Endothelial cell of umbilical vein (primary cell): ENCODE data around the gene RAB35. TPM values are rescaled to one million over a fixed set of nuclear protein-coding genes. Genes with fewer than 3 reads are reported as not detected.

ENCODE experiments used
- BruUV-seq: library from RNA; stranded (reverse); fragments of 400-500 nt; replicated peaks from 2 replicates; lab custom pipeline; 2021; lab: Mats Ljungman, UMichigan
- CTCF ChIA-PET: fragments of 300-600, 350-600 bp; sonication (Branson Sonifier 250); formaldehyde crosslinking; loops from one replicate; lab custom pipeline; 2021; ENCODE audit warnings: antibody characterized with exemption, inconsistent platforms; lab: Charles Lee
- POLR2A ChIA-PET: fragments of 300-600, 350-600 bp; sonication (Branson Sonifier 250); formaldehyde crosslinking; loops from one replicate; lab custom pipeline; 2021; ENCODE audit warnings: antibody characterized with exemption, inconsistent platforms; lab: Charles Lee
- DNase-seq: peaks from one replicate; pipeline ENCODE4 v3.0.0-alpha.2; 2011; ENCODE audit warnings: low read depth, low spot score
- FAIRE-seq: peaks from 2 replicates; lab custom pipeline; 2011; peaks lifted over from hg19 to GRCh38; lab: Jason Lieb, UNC
- H2AFZ ChIP-seq: 2 replicates; pipeline ENCODE4 v1.6.0; 2012; ENCODE audit warnings: low read depth, low read length, control low read depth, inconsistent platforms
- H3K27ac ChIP-seq: 2 replicates; pipeline ENCODE4 v1.5.1; 2011; ENCODE audit warnings: low read depth, mild to moderate bottlenecking, control low read depth, low read length, moderate library complexity; ENCODE audit not compliant: insufficient read depth
- H3K27me3 ChIP-seq, 2 experiments: 2 replicates each; pipeline versions ENCODE4 v1.6.0 to v1.6.1; 2011; ENCODE audit warnings: low read length in 2 of 2, mixed read lengths in 1 of 2; ENCODE audit not compliant: control insufficient read depth in 2 of 2, insufficient read depth in 2 of 2
- H3K36me3 ChIP-seq, 2 experiments: 2 replicates in 1 of 2; 3 replicates in 1 of 2; pipeline ENCODE4 v1.5.1; 2011; ENCODE audit warnings: low read length in 2 of 2, mild to moderate bottlenecking in 1 of 2, moderate library complexity in 1 of 2; ENCODE audit not compliant: control insufficient read depth in 2 of 2, insufficient read depth in 2 of 2; ENCODE audit errors: extremely low read depth in 1 of 2
- H3K4me1 ChIP-seq: 3 replicates; pipeline ENCODE4 v1.5.1; 2011; ENCODE audit warnings: mild to moderate bottlenecking, low read length; ENCODE audit not compliant: control insufficient read depth, insufficient read depth; ENCODE audit errors: extremely low read depth
- H3K4me2 ChIP-seq: 2 replicates; pipeline ENCODE4 v1.6.1; 2011; ENCODE audit warnings: low read length, control low read depth, mixed read lengths; ENCODE audit not compliant: insufficient read depth
- H3K4me3 ChIP-seq, 3 experiments: fragments of 200-600 bp in 1 of 3; sonication (generic), shearing (Covaris generic) in 1 of 3; replicated peaks in 1 of 3; 2 replicates each; pipeline ENCODE4 v1.5.1; 2011 to 2016; ENCODE audit warnings: control low read depth in 3 of 3, low read length in 3 of 3, mild to moderate bottlenecking in 2 of 3, inconsistent platforms in 1 of 3, low read depth in 1 of 3, moderate library complexity in 1 of 3; ENCODE audit not compliant: insufficient read depth in 1 of 3
- H3K79me2 ChIP-seq: 2 replicates; pipeline ENCODE4 v1.6.0; 2012; ENCODE audit warnings: low read length, inconsistent platforms; ENCODE audit not compliant: control insufficient read depth, insufficient read depth
- H3K9ac ChIP-seq: replicated peaks from 2 replicates; pipeline ENCODE3; 2011; ENCODE audit warnings: low read length, control low read depth; ENCODE audit not compliant: insufficient read depth; ENCODE audit errors: extremely low read depth
- H3K9me1 ChIP-seq: replicated peaks from 3 replicates; pipeline ENCODE4 v1.6.0; 2011; ENCODE audit warnings: mild to moderate bottlenecking, low read length; ENCODE audit not compliant: control insufficient read depth, insufficient read depth; ENCODE audit errors: extremely low read depth
- H3K9me3 ChIP-seq: replicated peaks from 2 replicates; pipeline ENCODE4 v1.5.1; 2012; ENCODE audit warnings: low read length, inconsistent platforms; ENCODE audit not compliant: control insufficient read depth, insufficient read depth
- H4K20me1 ChIP-seq: replicated peaks from 2 replicates; pipeline ENCODE3; 2011; ENCODE audit warnings: mild to moderate bottlenecking, low read length; ENCODE audit not compliant: control insufficient read depth, insufficient read depth; ENCODE audit errors: extremely low read depth
- EZH2 ChIP-seq: IDR thresholded peaks from 2 replicates; pipeline ENCODE4 v1.6.1; 2012; ENCODE audit warnings: borderline replicate concordance, low read depth, mild to moderate bottlenecking, moderate library complexity, low read length, inconsistent platforms; ENCODE audit not compliant: severe bottlenecking
- FOS ChIP-seq: IDR thresholded peaks from 2 replicates; pipeline ENCODE4 v1.6.1; 2011; ENCODE audit warnings: mild to moderate bottlenecking, low read length, moderate library complexity, borderline replicate concordance; ENCODE audit not compliant: insufficient read depth
- GATA2 ChIP-seq: IDR thresholded peaks from 2 replicates; pipeline ENCODE4 v1.7.0; 2011; ENCODE audit warnings: low read depth, mild to moderate bottlenecking, moderate library complexity, mixed read lengths, low read length; ENCODE audit not compliant: insufficient read length, insufficient read depth
- JUN ChIP-seq: IDR thresholded peaks from 2 replicates; pipeline ENCODE4 v1.6.1; 2011; ENCODE audit warnings: borderline replicate concordance, low read depth; ENCODE audit not compliant: insufficient read length, insufficient read depth
- MAX ChIP-seq: IDR thresholded peaks from 2 replicates; pipeline ENCODE4 v1.6.1; 2011; ENCODE audit not compliant: insufficient read depth, insufficient read length
- MYC ChIP-seq: IDR thresholded peaks from one replicate; pipeline ENCODE4 v1.6.1; 2011; ENCODE audit warnings: mild to moderate bottlenecking, low read depth, low read length
- POLR2A ChIP-seq: IDR thresholded peaks from 2 replicates; pipeline ENCODE4 v1.6.1; 2012; ENCODE audit warnings: low read depth, mild to moderate bottlenecking, control low read depth, low read length
- POLR2AphosphoS5 ChIP-seq: IDR thresholded peaks from 2 replicates; pipeline ENCODE4 v1.6.1; 2012; ENCODE audit warnings: low read depth, mild to moderate bottlenecking, control low read depth, low read length, moderate library complexity; ENCODE audit not compliant: insufficient read depth
- dilution Hi-C: fragments of 300-500 bp; cut with MboI; formaldehyde crosslinking; loops from one replicate; pipeline ENCODE4 v1.15.0; 2019; ENCODE audit warnings: low sequenced_read_pairs; ENCODE audit not compliant: extremely low pct_ligation_motif_present
- intact Hi-C: fragments of 100-400 bp; cut with micrococcal nuclease; formaldehyde crosslinking; loops from one replicate; pipeline ENCODE4 v1.10.0; 2022
- polyA plus RNA-seq, 4 experiments: library from polyadenylated mRNA; depleted of rRNA in 3 of 4; stranded (reverse) in 3 of 4; unstranded in 1 of 4; fragments of >200 nt; gene quantifications; 2 replicates each; pipeline versions ENCODE4 v1.2.1 to v1.2.3, GENCODE V29; 2011 to 2012; ENCODE audit warnings: missing spikeins in 1 of 4
- total RNA-seq: library from RNA; stranded (reverse); gene quantifications from 2 replicates; pipeline ENCODE4 v1.2.3, GENCODE V29; 2021
- TF ChIP-seq, protein P1 (sequence below), 2 donors: IDR thresholded peaks; 1 replicate in 1 of 2; 2 replicates in 1 of 2; pipeline ENCODE4 v1.5.1; 2011; ENCODE audit warnings: low read length in 2 of 2, mild to moderate bottlenecking in 2 of 2, moderate library complexity in 2 of 2, control low read depth in 1 of 2, inconsistent platforms in 1 of 2, low read depth in 1 of 2; ENCODE audit not compliant: insufficient read depth in 1 of 2; ENCODE audit errors: extremely low read depth in 1 of 2

The RAB35 gene
- total and polyA plus RNA-seq, 2 donors (not counting 3 experiments of a cell fraction or from before 2014, with no cell fraction given) = 70.5 to 80.3 TPM

DNA sequence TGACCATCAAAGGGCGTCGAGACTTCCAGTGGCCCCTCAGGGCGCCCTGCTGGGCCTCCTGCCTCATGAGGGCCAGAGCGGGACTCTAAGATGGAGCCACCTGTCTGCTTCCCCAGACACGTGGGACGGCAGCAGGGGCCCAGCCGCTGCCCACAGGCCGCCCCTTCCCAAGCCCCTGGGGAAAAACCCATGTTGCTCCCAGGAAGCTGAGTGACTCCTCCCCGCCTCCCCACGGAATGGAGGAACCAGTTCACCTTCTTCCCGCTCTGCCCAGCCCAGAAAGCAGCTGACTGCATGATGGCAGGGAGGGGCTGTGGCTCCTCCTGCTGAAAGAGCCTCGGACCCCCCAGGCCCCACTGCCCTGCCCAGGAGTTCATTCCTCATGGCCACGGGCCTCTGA, 14.9 kb downstream of the RAB35 start:
- dilution Hi-C loops (no loop called here), intact Hi-C loops (no loop called here)
- Histone ChIP-seq H3K9me1 (no peaks in the 10 kb centered on the region), H3K36me3 (peaks cover 5 to 44% of the 10 kb centered on the region in 2 experiments), H3K4me3 (no peak overlapping the region), H2AFZ (no peak overlapping the region), H3K9me3 (no peaks in the 10 kb centered on the region), H3K4me2 (no peak overlapping the region), H3K79me2 (peaks cover 66% of the 10 kb centered on the region), H3K27me3 (no peaks in the 10 kb centered on the region), H3K27ac (no peak overlapping the region), H3K4me1 (no peaks in the 10 kb centered on the region), H3K9ac (no peak overlapping the region), H4K20me1 (no peaks in the 10 kb centered on the region)
- DNase-seq (no peak), FAIRE-seq (no peak)
- CTCF ChIA-PET = interaction anchor here (1.3 to 1.4 kb wide), 2 partner anchors 9 to 14 kb away, joined by 4 to 6 read pairs; no protein-coding TSS in a partner anchor
- POLR2A ChIA-PET = no interaction called here
- BruUV-seq = no TSS peak
- TF ChIP-seq POLR2AphosphoS5 = no peak
- TF ChIP-seq MYC = no peak
- TF ChIP-seq FOS = no peak
- no peak for TF ChIP-seq JUN
- TF ChIP-seq MAX = no peak
- no peak for TF ChIP-seq GATA2
- TF ChIP-seq, protein P1, sequence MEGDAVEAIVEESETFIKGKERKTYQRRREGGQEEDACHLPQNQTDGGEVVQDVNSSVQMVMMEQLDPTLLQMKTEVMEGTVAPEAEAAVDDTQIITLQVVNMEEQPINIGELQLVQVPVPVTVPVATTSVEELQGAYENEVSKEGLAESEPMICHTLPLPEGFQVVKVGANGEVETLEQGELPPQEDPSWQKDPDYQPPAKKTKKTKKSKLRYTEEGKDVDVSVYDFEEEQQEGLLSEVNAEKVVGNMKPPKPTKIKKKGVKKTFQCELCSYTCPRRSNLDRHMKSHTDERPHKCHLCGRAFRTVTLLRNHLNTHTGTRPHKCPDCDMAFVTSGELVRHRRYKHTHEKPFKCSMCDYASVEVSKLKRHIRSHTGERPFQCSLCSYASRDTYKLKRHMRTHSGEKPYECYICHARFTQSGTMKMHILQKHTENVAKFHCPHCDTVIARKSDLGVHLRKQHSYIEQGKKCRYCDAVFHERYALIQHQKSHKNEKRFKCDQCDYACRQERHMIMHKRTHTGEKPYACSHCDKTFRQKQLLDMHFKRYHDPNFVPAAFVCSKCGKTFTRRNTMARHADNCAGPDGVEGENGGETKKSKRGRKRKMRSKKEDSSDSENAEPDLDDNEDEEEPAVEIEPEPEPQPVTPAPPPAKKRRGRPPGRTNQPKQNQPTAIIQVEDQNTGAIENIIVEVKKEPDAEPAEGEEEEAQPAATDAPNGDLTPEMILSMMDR (IDR thresholded peaks at IDR 0.05; ENCODE audit: extremely low read depth in 1 of 2, insufficient read depth in 1 of 2, low read depth in 1 of 2, low read length in 2 of 2) = no peak
- no peak for TF ChIP-seq POLR2A
- no peak for TF ChIP-seq EZH2
